ENCODE results near the gene SIT1.

GRCh38 chr9:35691757-35692301, 41.1 kb upstream of the SIT1 start:
- no peak for TF ChIP-seq CTCF (IDR thresholded peaks at IDR 0.05)
- no peak for TF ChIP-seq POLR2AphosphoS5 (IDR thresholded peaks at IDR 0.05)
